Dendritic cell treated with granulocyte-macrophage colony-stimulating factor and Interleukin-4, amounts not matched to agents 40 ng/mL and 50 ng/mL, for 4 days (primary cell): ENCODE data around the gene ROR1.
"Not testable (repeated sequence)": the region's sequence is repeated elsewhere in the genome, so short reads cannot be mapped to it uniquely, and the experiment has no call there.

Experiments used
- H3K27ac Mint-ChIP-seq: one replicate; pipeline ENCODE4 v1.8.0; 2022; ENCODE audit warnings: mild to moderate bottlenecking, mixed read lengths
- H3K27me3 Mint-ChIP-seq: one replicate; pipeline ENCODE4 v1.8.0; 2022; ENCODE audit warnings: mild to moderate bottlenecking, mixed read lengths
- H3K36me3 Mint-ChIP-seq: one replicate; pipeline ENCODE4 v1.8.0; 2022; ENCODE audit warnings: low read depth, mixed read lengths
- H3K4me1 Mint-ChIP-seq: one replicate; pipeline ENCODE4 v1.8.0; 2022; ENCODE audit warnings: low read depth, mixed read lengths
- H3K4me3 Mint-ChIP-seq: one replicate; pipeline ENCODE4 v1.8.0; 2022; ENCODE audit warnings: mild to moderate bottlenecking, moderate library complexity, mixed read lengths
- H3K9me3 Mint-ChIP-seq: one replicate; pipeline ENCODE4 v1.8.0; 2022; ENCODE audit warnings: mixed read lengths
- intact Hi-C: fragments of 100-400 bp; cut with micrococcal nuclease; formaldehyde crosslinking; loops from one replicate; pipeline ENCODE4 v1.15.0; 2022

Gene ROR1

DNA sequence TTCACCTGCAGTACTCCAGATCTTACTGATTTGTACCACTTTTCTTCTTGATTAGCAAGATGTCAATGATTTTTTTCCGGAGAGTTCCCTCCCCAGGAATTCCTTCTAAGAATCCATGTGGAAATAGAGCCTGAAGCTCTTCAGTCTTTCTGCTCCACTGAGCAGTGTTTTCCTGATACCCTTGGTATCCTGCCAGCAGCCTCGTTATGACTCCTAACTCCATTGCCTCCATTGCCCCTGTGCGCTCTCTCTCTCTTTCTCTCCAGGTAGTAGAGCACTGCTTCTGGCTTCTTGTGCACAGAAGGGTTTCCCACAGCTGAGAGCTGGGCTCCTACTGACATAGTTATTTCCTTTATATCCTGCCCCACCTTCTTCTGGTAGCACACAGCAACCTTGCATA lies 441.8 kb downstream of the ROR1 start:
- H3K27me3 Mint-ChIP-seq: no peaks in the 10 kb centered on the region
- intact Hi-C loops: no loop called here
- no peaks in the 10 kb centered on the region for H3K36me3 Mint-ChIP-seq
- no peaks in the 10 kb centered on the region for H3K9me3 Mint-ChIP-seq
- no peak overlapping the region for H3K27ac Mint-ChIP-seq
- no peak overlapping the region for H3K4me3 Mint-ChIP-seq
- H3K4me1 Mint-ChIP-seq: no peaks in the 10 kb centered on the region

DNA sequence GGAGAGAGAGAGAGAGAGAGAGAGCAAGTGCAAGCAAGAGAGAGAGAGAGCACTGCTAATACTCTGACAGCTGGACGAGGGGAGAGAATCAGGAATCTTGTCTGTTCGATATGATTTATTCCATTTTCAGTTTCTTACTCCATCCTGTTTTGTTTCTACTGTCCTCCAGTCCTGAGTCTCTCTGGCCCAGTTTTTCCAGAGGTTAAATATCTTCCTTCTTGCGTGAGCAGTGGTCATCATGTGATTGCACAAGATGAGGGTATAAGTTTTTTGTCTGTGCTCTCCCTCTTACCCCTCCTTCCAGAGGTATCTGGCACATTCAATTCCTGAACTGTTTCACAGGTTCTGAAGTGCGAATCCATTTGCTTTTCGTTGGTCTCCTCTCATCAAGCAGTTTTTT lies 446.4 kb downstream of the ROR1 start:
- Mint-ChIP-seq H3K4me1 (no peaks in the 10 kb centered on the region), H3K27ac (no peak overlapping the region), H3K4me3 (no peak overlapping the region), H3K27me3 (no peaks in the 10 kb centered on the region), H3K36me3 (no peaks in the 10 kb centered on the region), H3K9me3 (no peaks in the 10 kb centered on the region)
- intact Hi-C loops: no loop called here

- Mint-ChIP-seq H3K4me1 (no peaks in the 10 kb centered on the region), H3K4me3 (no peak overlapping the region), H3K9me3 (no peaks in the 10 kb centered on the region), H3K27me3 (no peaks in the 10 kb centered on the region), H3K27ac (no peak overlapping the region), H3K36me3 (no peaks in the 10 kb centered on the region)
- intact Hi-C loops: no loop called here
Observed at GRCh38 chr1:64223329-64224151, 449.7 kb downstream of the ROR1 start.

DNA sequence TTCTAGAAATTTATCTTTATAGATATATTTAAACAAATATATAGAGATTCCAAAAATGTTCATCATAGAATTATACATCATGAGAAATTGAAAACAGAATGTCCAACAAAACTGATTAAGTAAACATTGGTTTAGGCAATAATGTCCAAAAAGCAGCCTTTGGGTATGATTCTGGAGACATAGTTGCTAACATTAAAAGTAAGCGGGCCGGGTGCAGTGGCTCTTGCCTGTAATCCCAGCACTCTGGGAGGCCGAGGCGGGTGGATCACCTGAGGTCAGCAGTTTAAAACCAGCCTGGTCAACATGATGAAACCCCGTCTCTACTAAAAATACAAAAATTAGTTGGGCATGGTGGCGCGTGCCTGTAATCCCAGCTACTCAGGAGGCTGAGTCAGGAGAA lies 450.4 kb downstream of the ROR1 start:
- H3K27me3 Mint-ChIP-seq, H3K9me3 Mint-ChIP-seq, intact Hi-C loops, H3K27ac Mint-ChIP-seq, H3K36me3 Mint-ChIP-seq, H3K4me1 Mint-ChIP-seq, H3K4me3 Mint-ChIP-seq: not testable (repeated sequence)

- no peak overlapping the region for H3K4me3 Mint-ChIP-seq
- no peak overlapping the region for H3K27ac Mint-ChIP-seq
- H3K36me3 Mint-ChIP-seq: no peaks in the 10 kb centered on the region
- H3K9me3 Mint-ChIP-seq: no peaks in the 10 kb centered on the region
- no peaks in the 10 kb centered on the region for H3K27me3 Mint-ChIP-seq
- no peaks in the 10 kb centered on the region for H3K4me1 Mint-ChIP-seq
- intact Hi-C loops: no loop called here
Observed at GRCh38 chr1:64228167-64228957, 454.5 kb downstream of the ROR1 start.

DNA sequence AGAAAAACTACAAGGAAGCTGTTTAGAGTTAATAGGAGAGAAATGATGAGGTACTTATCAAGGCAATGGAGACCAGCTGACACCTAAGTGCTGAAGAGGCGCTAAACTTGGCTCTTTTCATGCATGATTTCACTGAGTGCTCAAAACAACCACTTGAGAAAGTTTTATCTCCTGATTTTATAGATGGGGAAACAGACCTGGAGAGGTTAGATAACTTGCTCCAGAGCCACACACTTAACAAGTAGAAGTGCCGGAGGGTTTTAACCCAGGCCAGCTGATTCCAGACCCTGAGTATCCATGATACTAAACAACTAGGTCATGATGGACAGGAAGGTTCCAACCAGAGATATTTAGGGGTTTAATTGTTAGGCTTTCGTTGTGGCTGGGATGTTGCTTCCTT lies 455.5 kb downstream of the ROR1 start:
- H3K27me3 Mint-ChIP-seq: no peaks in the 10 kb centered on the region
- no peaks in the 10 kb centered on the region for H3K36me3 Mint-ChIP-seq
- no peaks in the 10 kb centered on the region for H3K9me3 Mint-ChIP-seq
- H3K4me3 Mint-ChIP-seq: no peak overlapping the region
- intact Hi-C loops: no loop called here
- no peaks in the 10 kb centered on the region for H3K4me1 Mint-ChIP-seq
- no peak overlapping the region for H3K27ac Mint-ChIP-seq
